NCI-H748 treated with DMSO at 0.1 percent for 48 hours (cell line): Measurements from ENCODE around the gene USH1G.

Experiments
- DNase-seq: peaks from one replicate; lab custom pipeline; 2025; lab: John Stamatoyannopoulos, UW

USH1G gene

DNA sequence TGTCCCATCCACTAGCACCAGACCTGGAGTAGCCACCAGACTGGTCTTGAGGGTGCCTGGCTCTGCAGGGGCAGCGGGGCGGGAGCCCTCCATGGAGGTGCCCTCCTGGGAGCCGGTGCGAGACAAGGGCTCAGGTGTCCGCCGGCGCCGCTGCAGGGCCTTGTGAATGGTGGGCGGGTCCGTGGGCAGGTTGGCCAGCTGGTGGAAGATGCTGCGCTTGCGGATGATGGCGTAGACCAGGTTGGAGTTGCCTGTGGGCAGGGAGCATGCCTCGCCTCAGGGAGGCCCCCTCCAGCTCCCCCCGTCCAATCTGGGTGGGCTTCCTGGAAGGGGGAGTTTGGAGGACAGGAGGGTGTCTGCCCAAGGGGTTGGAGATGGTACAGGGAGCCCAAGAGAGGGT, 31.1 kb upstream of the USH1G start:
- no peak for DNase-seq

GRCh38 chr17:74953134-74953687, 30.2 kb upstream of the USH1G start:
- DNase-seq: no peak

DNA sequence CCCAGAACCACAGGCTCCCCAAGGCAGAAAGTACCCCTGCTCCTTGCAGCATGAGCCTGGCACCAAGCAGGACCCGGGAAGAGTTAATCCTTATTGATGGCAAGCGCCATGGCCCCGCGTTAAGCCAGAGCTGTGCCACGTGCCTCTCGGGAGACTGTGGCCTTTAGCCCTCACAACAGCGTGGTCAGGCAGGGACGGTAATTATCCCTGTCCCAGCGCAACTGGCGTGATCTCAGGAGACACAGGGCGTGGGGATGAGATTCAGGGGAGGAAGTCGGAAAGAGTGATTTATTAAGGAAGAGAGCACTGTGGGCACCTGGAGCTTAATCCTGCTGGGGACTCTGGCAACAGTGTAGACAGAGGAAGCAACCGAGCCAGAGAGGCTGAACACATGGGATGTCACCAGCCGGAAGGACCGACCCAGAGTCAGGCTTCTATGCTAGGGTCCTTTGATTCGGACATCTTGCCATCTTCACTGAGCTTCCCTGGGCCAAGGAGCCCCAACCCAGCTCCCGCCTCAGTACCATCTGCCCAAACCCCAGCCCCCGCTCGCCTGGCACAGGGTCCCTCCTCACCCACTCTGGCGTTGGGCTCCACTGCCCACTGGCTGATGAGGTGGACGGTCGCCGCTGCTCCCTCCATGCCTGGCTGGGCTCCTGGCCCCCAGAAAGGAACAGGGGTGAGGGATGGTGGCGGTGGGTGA, 29.5 kb upstream of the USH1G start:
- DNase-seq: no peak

- no peak for DNase-seq
These were observed 28.8 kb upstream of the USH1G start for GRCh38 chr17:74951680-74952421.

DNA sequence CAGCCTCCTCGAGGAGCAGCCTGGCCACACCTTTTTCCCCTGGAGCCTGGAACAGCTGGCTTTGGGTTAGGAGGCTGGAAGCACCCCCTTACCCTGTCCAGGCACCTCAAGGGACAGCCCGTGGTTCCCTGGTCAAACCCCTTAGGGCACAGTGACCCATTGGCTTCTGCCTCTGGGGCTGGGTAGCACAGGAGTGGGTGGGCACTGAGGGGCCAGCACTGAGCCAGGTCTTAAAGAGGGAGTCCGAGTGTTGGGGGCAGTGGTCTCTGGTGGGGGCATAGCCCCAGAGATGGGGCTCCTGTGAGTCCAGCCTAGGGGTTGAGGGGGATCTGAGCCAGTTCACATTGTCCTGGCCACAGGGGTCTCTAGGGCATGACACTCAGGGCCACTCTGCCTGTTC, 28.0 kb upstream of the USH1G start:
- DNase-seq: no peak

DNA sequence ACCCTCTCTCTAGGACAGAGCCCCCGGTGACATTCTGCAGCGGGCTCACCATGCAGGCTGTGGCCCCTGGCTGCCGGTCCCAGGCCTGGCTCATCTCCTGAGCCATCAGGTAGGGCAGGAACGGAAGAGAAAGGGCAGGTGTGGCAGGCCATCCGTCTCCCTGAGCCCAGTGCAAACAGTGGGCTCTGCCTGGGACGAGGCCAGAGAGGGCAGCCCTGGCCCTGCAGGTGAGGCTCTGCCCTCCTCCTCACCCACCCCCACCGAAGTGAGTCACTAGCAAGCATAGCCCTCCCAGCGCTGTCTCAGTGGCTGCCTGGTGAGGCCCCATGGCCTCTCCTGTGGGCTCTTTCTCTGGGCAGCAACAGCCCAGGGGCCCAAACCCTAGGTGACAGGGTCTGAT, 27.2 kb upstream of the USH1G start:
- no peak for DNase-seq

GRCh38 chr17:74949455-74950115, 26.5 kb upstream of the USH1G start:
- DNase-seq: no peak

DNA sequence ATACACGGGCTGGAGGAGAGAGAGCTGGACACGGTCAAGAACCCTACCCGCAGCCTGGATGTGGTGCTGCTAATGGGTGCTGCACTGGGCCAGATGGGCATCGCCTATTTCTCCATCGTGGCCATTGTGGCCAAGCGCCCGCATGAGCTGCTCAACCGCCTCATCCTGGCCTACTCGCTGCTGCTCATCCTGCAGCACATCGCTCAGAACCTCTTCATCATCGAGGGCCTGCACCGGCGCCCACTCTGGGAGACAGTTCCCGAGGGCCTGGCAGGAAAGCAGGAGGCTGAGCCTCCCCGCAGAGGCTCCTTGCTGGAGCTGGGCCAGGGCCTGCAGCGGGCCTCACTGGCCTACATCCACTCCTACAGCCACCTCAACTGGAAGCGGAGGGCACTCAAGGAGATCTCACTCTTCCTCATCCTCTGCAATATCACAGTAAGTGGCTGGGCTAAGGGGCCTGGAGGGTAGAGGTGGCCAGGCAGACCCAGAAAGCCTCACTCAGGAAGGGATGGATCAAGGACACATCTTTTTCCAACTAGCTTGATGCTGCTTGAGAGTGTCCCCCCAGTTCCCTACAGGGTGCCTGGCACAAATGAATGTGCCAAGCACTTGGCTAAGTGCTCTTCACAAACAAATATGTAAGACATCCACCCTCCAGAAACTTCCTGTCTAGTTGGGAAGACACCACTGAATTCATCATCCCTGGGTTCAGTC, 24.1 kb upstream of the USH1G start:
- DNase-seq: no peak

GRCh38 chr17:74946641-74947040, 23.6 kb upstream of the USH1G start:
- DNase-seq: no peak

DNA sequence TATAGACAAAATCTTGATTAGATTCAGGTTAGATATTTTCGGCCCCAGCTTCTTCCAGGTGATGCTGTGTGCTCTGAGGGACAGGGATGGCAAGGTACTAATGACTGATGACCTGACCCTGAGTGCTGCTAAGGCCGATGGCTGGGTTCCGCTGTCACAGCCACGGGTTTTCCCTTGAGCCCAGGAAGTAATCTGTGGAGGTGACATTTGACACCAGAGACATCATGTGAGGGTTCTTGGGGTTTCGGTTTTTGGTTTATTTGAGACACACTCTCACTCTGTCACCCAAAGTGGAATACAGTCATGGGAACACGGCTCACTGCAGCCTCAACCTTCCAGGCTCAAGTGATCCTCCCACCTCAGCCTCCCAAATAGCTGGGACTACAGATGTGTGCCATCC, 22.5 kb upstream of the USH1G start:
- DNase-seq: no peak

GRCh38 chr17:74943808-74944522, 20.9 kb upstream of the USH1G start:
- no peak for DNase-seq

DNA sequence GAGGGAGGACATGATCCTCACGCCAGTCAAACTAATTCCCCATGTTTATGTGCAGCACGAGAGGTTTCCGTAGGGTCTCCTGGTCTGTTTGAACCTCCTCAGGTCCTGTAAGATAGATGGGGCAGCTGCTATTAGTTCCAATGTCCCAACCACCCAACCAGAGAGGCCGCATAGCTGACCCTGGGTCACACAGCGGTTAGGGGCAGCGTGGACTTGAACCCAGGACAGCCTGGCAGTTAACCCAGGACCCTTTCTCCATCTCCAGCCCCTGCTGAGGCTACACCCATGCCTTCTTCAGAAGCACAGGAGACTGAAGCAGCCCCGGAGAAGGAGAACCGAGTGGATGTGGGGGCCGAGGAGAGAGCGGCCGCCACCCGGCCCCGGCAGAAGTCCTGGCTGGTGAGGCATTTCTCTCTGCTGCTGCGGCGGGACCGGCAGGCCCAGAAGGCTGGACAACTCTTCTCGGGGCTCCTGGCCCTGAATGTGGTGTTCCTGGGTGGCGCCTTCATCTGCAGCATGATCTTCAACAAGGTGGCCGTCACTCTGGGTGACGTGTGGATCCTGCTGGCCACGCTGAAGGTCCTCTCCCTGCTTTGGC, 18.2 kb upstream of the USH1G start:
- no peak for DNase-seq

GRCh38 chr17:74939534-74939933, 16.5 kb upstream of the USH1G start:
- DNase-seq: no peak

- DNase-seq: no peak
These were observed 15.3 kb upstream of the USH1G start for GRCh38 chr17:74938194-74938950.

GRCh38 chr17:74937064-74938051, 14.3 kb upstream of the USH1G start:
- DNase-seq: no peak

DNA sequence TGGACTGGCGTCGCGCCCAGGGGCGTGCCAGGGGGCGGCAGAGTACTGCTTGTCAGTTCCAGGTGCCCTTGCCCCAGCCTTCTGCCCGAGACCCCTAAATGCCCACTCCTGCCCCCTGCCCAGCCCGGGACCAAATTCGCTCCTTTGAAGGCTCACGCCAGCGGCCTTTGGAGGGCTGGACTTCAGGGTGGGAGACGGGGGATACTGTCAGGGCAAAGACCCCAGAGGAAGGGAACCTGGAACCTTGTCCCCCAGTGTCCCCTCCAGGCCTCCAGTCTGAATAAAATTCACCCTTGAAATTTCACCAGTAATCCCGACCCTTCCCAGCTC, 13.4 kb upstream of the USH1G start:
- no peak for DNase-seq

DNA sequence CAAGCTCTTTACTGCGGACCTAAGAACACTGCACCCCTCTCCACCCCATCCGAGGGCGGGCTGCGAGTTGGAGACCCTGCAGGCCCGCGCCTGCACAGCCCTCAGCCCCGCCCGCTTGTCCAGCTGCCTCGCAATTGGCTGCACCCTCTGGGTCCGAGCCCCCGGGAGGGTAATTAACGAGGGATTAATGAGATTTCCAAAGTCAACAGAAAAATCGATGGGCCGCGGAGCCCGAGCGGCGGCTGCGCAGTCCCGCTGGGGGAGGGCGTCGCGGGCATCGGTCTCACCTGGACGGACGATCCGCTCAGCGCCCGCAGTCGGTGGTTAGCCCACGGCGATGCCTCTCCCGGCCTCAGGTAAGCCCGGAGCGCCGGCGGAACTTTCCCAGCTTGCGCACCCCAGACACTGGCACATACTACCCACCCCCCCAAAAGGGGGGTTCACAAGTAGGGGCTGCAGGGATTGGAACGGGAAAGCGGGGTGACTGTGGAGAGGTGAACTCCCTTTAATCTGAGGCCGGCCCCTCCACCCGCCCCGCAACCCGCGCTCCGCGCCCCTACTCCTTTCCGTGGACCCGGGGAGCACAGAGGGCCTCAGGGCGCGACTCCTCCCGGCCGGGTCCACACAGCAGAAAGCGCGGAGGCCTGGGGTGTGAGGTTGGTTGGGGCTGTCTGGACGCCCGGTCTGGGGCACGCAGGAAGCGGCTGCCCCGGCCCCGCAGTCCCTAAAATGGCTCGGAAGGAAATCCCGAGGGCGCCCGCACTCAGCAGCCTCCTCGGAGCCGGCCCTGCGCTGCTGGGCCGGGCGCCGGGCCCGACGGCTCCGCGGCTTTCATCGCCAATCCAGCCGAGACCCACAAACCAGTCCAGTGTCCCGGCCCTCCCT, 12.8 kb upstream of the USH1G start, which contains the start of gene OTOP3:
TSS of gene OTOP3 (plus strand) at position 314 of the 885 bp plus-strand sequence. CDS start at position 338, 24 bp downstream.
- DNase-seq: peak; percentile 4

DNA sequence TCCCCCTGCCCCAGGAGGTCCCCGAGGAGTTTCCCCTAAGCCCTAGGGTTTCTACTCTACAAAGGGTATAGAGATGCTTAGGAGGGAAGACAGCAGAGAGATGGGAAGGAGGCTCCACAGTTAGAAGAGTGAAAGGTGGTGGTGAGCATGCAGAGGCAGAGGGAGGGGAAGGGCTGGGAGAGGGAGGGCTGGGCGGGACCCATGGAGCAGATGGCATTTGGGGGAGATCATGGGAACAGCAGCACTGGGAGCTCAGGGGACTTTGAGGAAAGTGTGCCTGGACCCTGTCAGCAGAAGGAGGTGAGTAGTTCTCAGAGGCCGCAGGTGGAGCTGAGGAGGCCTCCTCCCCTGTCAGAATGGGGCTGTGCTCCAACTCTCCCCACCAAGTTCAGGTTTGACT, 12.0 kb upstream of the USH1G start:
- no peak for DNase-seq
